COLO829 (cell line): Measurements from ENCODE around the gene SNX1.
A peak's percentile ranks its signal among the peaks of the same experiment; 100 is the strongest.
"Not testable (repeated sequence)": the region's sequence is repeated elsewhere in the genome, so short reads cannot be mapped to it uniquely, and the experiment has no call there.

Experiments
- DNase-seq: peaks from one replicate; pipeline ENCODE4 v3.0.0; 2012; ENCODE audit warnings: low spot score

Gene SNX1, protein sequence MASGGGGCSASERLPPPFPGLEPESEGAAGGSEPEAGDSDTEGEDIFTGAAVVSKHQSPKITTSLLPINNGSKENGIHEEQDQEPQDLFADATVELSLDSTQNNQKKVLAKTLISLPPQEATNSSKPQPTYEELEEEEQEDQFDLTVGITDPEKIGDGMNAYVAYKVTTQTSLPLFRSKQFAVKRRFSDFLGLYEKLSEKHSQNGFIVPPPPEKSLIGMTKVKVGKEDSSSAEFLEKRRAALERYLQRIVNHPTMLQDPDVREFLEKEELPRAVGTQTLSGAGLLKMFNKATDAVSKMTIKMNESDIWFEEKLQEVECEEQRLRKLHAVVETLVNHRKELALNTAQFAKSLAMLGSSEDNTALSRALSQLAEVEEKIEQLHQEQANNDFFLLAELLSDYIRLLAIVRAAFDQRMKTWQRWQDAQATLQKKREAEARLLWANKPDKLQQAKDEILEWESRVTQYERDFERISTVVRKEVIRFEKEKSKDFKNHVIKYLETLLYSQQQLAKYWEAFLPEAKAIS

DNA sequence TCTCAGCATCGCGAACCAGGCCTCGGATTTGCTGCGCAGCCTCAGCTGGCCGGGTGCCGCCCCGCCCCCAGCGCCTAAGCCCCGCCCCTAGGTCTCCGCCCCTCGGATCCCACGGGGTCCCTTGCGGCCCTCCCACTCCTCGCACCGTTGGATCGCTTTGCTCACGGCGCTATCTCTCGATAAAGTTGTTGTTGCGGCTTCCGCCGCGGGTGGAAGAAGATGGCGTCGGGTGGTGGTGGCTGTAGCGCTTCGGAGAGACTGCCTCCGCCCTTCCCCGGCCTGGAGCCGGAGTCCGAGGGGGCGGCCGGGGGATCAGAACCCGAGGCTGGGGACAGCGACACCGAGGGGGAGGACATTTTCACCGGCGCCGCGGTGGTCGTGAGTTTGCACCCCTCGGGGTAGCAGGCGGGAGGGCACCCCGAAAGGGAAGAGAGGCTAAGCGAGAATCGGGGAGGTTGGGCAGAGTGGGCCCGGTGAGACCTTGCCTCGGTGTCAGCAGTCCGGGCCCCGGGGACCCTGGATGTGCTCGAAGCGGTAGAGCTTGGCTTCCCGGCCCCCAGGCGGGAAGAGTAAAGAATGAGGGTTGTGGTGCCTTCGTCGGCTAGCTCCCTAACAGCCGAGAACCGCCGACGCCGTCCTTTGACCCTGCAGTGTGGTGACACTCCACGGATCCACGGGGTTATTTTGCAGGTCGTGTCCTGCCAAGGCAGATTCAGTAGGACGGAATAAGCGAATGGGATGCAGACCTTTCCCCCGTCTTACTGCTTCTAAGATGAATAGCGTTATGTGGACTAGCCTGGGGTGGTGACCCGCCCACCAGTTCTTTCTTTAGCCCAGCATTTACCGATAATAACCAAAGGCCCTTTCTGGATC lies at the start of gene SNX1:
SNX1 (plus strand) TSS at position 188 of the 873 bp plus-strand sequence; CDS start at position 220, 32 bp downstream.
- DNase-seq: peak; percentile 88

DNA sequence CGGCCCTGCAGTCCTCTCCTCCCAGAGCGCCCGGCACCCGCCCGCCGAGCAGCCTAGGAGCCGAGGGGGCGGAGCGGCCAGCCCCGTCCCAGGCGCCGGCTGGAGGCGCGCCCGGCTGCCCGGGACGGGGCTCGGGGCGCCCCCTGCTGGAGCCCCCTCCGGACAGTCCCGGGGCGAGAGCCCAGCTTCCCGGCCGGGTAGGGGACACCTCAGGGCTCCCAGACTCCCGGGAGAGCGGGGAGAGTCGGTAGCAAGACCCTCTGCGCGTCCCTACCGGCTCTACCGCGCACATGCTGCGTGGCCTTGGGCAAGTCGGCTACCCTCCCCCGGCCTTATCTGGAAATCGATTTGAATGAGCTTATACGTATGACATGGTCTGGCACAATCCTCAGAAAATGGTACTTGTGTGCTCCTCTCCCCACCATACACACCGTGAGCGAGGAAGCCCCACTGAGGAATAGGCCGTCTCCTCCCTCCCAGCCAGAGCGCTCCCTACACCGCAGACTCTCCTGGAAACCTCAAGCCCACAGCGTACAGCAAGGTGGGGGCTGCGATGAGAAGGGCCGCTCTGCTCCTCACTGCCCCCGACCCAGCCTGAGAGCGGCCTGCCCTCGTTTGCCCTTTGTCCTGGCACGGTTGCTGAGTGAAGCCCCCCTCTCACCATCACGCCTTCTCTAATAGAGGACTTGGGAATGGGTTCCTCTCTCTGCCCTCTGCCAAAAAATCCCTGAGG lies 49.2 kb upstream of the SNX1 start, which contains the start of gene DAPK2:
DAPK2 (minus strand) TSS at position 65 of the 733 bp plus-strand sequence. CDS start 6,224 bp downstream, outside the sequence.
- DNase-seq: peak; percentile 30

DNA sequence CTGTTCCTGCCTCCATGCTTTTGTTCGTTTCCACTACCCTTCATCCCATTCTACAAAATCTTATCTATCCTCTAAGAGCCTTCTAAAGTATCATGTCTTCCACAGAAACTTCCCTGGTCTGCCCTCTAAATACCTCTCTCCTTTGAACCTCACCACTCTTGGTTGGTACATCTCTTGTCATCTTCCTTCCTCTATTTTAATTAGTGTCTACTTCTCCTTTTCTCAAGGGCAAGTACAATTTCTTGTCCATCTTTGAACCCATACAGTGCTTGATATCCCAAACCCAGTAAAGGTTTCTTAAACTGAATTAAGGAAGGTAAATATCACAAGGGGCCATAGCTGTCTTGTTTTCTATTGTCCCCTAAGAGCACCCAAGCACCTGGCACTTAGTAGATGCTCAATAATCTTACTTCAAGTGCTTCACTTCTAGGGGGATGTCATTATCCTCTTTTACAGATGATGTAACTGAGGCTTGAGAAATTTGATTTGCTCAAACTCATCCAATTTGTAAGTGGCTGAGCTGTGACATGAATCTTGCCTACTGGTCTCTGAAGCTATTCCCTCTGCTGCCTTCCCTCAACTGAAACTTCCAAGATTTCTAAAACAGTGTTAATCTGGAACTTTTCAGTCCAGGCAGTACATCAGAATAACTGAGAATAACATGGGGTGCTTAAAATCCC lies 46.9 kb upstream of the SNX1 start:
- no peak for DNase-seq

DNA sequence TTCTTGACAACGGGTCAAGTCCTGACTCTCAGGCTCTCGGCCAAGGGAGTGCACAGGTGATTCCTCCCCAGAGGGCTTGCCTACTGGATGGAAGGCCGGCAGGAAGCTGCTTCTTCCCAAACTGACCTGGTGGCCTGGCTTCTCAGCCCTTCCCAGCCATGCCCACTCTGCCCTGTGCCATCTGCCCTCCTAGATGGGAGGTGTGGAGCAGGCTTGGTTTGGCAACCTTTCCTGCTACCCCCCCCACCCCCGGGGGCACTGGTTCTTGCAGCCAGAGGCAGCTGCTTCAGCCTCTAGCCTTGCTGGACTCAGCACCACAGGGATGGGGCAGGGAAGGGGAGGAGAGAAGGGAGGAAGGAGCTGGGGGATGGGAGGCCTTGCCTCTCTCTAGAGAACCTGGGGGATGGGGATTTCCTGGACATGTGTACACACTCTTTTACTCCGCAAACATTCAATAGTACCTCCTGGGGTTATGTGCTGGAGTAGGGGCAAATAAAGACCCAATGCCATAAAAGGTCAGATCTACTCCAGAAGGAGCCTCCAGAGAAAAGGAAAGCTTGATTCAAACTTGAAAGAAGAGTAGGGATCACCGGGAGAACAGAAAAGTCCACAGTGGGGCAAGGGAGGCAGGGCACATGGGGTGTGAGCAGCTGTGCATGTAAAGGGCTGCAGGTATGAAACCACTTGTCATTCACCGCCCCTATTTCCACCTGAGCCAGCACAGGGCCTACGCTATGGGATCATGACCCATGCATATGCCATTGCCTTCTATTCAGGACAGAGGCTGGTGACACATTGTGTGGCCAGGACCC lies 45.3 kb upstream of the SNX1 start:
- no peak for DNase-seq

DNA sequence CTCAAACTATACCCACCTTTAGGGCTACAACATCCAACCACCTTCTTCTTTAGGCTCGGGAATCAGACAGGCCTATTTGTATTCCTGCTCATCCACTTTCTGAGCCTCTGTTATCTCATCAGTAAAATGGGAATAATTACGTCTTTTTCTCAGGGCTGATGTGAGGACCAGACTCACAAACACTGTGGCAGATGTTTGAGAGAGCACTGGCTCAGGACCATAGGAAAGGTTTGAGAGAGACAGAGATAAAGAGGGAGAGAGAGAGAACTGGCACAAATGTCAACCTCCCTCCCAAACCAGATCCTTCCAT lies 44.7 kb upstream of the SNX1 start:
- no peak for DNase-seq

DNA sequence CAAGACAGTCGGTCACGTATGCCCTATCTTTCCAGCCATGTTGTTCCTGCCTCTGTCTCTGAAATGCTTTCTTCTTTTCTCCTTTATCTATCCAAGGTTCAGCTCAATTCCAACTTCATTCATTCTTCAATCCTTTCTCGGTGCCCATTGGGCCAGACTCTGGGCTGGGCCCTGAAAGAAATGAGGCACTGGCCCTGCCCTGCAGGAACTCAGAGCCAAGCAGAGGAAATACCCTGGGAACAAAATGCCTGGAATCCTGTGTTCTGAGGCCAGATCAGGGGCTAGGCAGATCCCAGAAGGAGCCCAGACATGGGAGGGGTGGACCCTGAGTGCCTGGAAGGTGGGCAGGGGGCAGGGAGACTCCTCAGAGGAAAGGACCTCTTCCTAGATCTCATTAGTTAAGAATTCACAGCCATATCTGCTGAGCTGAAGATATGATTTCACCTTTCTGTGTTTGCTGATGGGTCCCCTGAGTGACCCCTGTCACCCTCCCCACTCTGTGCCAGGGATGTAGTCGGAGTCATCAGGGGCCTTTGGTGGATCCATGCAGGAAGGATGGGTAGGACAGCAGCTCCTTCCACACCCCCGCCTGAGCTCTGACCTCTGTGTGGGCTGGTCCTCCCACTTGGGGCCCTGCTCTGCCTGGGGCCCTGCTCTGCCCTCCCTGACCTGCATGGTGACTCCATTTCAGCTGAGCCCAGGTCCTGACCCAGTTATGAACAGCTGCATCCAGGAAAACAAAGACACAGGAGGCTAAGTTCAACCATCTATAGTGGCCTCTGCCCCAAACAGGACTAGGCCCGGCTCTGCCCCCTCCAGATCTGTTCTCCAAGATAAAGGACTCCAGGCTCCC lies 44.1 kb upstream of the SNX1 start:
- no peak for DNase-seq

DNA sequence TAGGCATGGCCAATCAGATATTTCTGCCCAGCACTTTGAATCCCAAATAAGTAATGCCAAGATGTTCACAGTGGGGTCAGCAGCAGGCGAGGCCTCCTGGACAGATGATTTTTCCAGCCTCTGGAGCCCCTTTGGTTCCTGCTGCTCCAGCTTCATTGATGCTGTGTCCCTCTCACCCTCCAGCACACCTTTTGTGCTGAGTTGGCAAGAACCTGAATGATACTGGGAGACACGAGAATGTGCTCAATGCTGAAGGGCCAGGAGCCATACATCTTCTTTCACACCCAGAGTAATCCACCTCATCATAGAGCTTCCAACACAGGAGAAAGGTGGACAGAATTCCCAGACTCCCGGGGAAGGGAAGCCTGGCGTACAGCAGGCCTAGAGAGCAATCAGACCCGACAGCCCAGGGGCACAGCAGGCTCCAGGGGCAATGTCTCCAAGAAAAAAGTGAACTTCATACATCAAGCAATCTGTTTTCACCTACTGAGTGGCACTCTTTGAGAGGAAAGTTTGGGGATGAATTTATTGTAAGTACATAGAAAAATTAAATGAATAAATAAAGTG lies 42.8 kb upstream of the SNX1 start:
- no peak for DNase-seq

DNA sequence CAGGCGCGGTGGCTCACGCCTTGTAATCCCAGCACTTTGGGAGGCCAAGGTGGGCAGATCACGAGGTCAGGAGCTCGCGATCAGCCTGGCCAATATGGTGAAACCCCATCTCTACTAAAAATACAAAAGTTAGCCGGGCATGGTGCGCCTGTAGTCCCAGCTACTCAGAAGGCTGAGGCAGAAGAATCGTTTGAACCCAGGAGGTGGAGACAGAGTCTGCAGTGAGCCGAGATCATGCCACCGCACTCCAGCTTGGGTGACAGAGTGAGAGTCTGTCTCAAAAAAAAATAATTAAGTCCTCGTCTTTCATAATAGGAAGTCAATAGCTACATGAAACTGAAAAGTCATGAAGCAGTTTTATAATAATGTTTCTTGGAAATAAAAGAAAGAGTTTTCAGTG lies 42.1 kb upstream of the SNX1 start:
- not testable (repeated sequence) for DNase-seq

DNA sequence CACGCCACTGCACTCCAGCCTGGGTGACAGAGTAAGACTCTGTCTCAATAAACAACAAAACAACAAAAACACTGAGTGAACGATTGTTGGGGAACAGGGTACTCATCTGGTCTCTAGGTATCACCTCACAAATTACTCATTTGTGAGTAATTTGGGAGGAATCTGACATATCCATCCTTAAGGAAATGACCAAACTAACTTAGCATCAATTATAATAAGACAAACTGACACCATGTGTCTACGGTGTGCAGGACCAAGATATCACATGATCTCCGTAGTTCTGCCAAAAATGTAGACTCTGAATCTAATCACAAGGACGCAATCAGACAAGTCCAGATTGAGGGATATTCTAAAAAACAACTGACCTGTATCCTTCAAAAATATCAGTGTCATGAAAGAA lies 37.5 kb upstream of the SNX1 start:
- DNase-seq: no peak

DNA sequence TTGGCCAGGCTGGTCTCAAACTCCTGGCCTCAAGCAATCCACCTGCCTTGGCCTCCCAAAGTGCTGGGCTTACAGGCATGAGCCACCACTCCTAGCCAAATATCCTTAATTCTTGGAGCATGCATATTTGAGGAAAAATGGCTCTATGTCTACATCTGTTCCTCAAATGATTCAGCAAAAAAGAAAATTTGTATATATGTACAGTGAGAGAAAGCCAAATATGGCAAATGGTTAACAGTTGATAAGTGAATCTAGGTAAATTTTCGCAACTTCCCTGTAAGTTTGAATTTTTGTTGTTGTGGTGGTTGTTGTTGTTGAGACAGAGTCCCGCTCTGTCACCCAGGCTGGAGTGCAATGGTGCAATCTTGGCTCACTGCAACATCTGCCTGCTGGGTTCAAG lies 36.7 kb upstream of the SNX1 start:
- not testable (repeated sequence) for DNase-seq

DNA sequence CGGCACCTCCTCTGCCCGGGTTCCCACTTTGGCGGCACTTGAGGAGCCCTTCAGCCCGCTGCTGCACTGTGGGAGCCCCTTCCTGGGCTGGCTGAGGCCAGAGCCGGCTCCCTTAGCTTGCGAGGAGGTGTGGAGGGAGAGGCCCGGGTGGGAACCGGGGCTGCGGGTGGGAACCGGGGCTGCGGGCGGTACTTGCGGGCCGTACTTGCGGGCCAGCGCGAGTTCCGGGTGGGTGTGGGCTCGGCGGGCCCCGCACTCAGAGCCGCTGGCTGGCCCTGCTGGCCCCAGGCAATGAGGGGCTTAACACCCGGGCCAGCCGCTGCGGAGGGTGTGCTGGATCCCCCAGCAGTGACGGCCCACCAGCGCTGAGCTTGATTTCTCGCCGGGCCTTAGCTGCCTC lies 35.1 kb upstream of the SNX1 start:
- DNase-seq: no peak

DNA sequence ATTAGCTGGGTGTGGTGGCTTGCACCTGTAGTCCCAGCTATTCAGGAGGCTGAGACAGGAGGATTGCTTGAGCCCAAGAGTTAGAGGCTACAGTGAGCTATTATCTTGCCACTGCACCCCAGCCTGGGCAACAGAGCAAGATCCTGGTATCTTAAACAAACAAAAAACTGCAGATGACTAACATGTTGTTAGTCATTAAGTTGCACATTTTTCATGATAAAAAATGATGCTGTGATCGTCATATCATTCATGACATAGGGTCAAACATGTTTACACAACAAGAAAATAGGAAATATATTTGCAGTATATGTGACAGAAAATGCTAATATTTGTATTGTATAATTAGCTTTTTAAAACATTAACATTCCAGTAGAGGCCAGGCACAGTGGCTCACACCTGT lies 29.3 kb upstream of the SNX1 start:
- DNase-seq: no peak

DNA sequence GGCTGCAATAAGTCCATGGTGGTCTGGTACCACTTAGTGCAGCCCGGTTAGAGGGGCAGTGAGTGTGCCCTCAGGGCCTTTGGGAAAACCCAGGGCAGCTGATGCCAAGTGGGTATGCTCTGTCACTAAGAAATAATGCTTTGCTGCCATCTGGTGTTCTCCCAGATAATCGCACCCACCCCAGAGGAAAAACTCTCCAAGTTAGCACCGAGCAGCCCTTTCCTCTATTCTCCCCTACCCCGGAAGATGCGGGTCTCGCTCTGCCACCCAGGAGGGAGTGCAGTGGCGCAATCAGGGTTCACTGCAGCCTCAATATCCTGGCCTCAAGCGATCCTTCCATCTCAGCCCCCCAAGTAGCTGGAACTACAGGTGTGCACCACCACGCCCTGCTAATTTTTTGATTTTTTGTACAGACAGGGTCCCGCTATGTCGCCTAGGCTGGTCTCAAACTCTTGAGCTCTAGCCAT lies 28.2 kb upstream of the SNX1 start:
- DNase-seq: peak; percentile 45

DNA sequence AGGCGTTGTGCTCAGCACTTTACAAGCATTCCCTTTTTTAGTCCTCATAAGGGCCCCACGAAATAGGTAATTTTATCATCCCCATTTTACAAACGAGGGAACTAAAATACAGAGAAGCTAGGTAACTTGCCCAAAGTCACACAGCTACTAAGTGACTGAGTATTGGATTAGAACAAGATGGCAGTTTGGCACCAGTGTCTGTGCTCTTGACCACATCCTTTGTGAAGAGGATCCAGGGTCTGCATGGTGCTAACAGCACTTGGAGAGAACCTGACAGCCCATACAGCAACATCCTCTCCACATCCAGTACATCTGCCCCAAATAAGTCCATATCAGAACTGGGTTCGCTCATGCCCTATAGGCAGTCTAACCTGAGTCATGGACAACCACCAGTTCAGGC lies 27.6 kb upstream of the SNX1 start:
- no peak for DNase-seq

DNA sequence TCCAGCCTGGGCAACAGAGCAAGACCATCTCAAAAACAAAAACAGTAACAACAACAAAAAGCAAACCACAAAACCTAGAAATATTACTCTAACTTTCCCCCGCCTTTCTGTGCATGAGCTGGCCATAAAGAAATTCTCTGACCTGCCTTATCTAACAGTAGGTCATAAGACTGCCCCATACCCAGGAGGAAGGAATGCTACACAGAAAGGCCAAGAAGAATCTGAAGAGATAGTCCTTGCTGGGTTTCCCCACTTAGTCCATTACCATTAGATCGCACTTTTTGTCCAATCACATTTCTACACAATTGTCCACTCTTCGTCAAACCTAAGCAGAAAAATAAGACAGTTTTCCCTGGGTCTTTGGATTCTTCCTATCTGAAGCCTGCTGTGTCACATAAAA lies 25.7 kb upstream of the SNX1 start:
- no peak for DNase-seq

DNA sequence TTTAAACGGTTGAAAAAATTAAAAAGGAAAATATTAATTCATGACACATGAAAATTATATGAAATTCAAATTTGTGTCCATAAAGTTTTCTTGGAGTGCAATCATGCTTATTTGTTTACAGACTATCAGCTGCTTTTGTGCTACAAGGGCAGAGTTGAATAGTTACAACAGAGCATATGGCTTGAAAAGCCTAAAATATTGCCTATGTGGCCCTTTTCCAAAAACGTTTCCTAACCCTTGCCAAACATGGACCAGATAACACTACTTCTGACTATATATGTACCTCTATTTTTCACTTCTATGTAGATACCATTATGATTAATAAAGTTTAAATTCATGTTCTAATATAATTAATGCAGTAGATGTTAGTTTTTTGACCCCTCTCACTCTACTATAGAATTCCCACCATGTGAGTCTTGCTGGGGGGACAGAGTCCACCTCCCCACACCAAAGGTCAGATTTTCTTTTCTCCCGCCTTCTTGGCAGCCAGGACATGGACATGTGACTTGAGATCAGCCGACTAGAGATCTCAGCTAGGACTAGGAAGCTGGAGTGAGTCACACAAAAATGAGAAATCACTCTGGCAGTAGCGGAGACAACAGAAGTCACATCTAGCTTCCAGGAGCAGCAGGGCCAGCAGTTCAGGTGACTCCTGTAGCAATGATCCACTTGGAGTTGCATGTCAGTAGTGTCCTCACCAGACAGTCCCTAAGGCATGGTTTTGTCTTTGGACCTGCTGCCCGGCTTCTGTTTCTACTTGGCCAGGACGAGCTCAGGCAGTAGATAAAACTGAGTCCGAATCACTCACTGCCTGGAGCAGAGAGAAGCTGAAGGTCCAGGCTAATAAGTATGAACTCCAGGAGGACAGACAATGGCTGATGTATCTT lies 24.6 kb upstream of the SNX1 start:
- DNase-seq: peak; percentile 66

DNA sequence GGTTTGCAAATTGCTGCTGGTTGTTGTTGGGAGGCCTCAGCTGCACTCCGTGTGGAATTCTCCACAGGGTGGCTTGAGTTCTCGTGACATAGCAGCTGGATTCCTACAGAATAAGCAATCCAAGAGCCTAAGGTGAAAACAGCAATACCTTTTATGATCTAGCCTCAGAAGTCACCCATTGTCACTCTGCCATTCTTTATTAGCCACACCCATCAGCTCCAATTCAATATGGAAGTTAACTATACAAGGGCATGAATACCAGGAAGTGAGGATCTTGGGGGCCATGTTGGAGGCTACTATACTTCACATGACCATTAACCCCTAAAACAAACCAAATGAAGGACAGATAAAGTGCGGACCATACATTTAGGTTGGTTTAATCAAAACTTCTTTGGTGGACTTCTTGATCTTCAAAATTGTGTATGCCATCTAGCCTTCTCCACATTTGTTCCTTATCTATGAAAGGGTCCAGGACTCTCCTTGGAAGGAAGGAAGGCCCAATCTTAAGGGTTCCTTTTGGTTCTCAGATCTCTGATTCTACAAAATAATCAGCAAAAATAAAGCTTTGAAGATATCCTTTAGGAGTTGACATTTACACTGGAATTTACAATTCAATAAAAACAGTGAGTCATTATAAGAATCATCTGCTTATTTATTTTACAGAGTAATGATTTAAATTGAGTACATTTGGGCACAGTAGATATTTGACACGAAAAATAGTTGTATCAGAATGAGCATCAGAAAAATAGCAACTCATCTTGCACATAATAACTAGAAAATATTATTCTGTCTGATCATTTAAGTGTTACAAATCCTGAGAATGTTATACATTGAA lies 23.6 kb upstream of the SNX1 start:
- DNase-seq: no peak
